Sigmoid colon (tissue), 7 donors: ENCODE results near the gene DDX20. TPM values are rescaled to one million over a fixed set of nuclear protein-coding genes. Genes with fewer than 3 reads are reported as not detected.

ENCODE experiments used
- DNase-seq: peaks from one replicate; pipeline ENCODE4 v3.0.0-alpha.2; 2019
- H3K27ac ChIP-seq, 4 donors: fragments of 200-600 bp; sonication (generic); one replicate each; pipeline ENCODE4 v1.5.1; 2016 to 2019; ENCODE audit warnings: mild to moderate bottlenecking in 1 of 4
- H3K27me3 ChIP-seq, 3 donors: fragments of 200-600 bp; sonication (generic); one replicate each; pipeline ENCODE4 v1.5.1; 2019; ENCODE audit warnings: mild to moderate bottlenecking in 1 of 3
- H3K36me3 ChIP-seq, 4 donors: fragments of 200-600 bp; sonication (generic); one replicate each; pipeline ENCODE4 v1.5.1; 2016 to 2019
- H3K4me1 ChIP-seq, 4 donors: fragments of 200-600 bp; sonication (generic); one replicate each; pipeline ENCODE4 v1.5.1; 2017 to 2019
- H3K4me3 ChIP-seq, 4 donors: fragments of 200-600 bp; sonication (generic); one replicate each; pipeline ENCODE4 v1.5.1; 2017 to 2019; ENCODE audit warnings: mild to moderate bottlenecking in 2 of 4, moderate library complexity in 1 of 4
- H3K9me3 ChIP-seq, 4 donors: fragments of 200-600 bp in 3 of 4; sonication (generic) in 3 of 4; one replicate each; pipeline versions ENCODE4 v1.5.1 to v1.6.1; 2013 to 2019
- CTCF ChIP-seq, 4 experiments: fragments of 450-650 bp in 3 of 4; fragments of 200-600 bp in 1 of 4; IDR thresholded peaks; one replicate each; pipeline ENCODE4 v1.5.1; 2016 to 2019; ENCODE audit warnings: antibody characterized with exemption in 4 of 4, mild to moderate bottlenecking in 3 of 4, moderate library complexity in 2 of 4
- EP300 ChIP-seq, 4 donors: sonication (generic); formaldehyde crosslinking; IDR thresholded peaks; one replicate each; pipeline ENCODE4 v1.6.1; 2017; ENCODE audit warnings: antibody characterized with exemption in 4 of 4
- POLR2A ChIP-seq, 2 donors: fragments of 450-650 bp; IDR thresholded peaks; one replicate each; pipeline ENCODE4 v1.6.1; 2016; ENCODE audit warnings: antibody characterized with exemption in 2 of 2, mild to moderate bottlenecking in 2 of 2, moderate library complexity in 2 of 2
- POLR2AphosphoS5 ChIP-seq, 4 donors: sonication (generic); formaldehyde crosslinking; IDR thresholded peaks; one replicate each; pipeline ENCODE4 v1.6.1; 2017; ENCODE audit warnings: antibody characterized with exemption in 4 of 4
- WGBS, 2 donors: extraction: QIAGEN DNeasy Blood & Tissue Kit; methylation state at CpG; one replicate each; pipeline ENCODE4 v1.1.7; 2013; 5-methylcytosine and 5-hydroxymethylcytosine counted together
- intact Hi-C: fragments of 100-400 bp; cut with DNase I; formaldehyde crosslinking; loops from one replicate; pipeline ENCODE4 v1.15.1; 2023
- polyA plus RNA-seq, 3 donors: library from polyadenylated mRNA; stranded (reverse); fragments of 200-250 nt; gene quantifications; one replicate each; pipeline ENCODE4 v1.2.3, GENCODE V29; 2013
- total RNA-seq, 4 donors: library from RNA; depleted of rRNA; stranded (reverse); fragments of >200 nt; gene quantifications; one replicate each; pipeline ENCODE4 v1.1.0, GENCODE V29; 2016
- donor health status: healthy with polysubstance abuse.
- donor health status: Bipolar disorder and iron deficiency.
- donor health status: healthy.

The DDX20 gene
- total and polyA plus RNA-seq, 7 donors: 2.3 to 30.9 (median 18.7) TPM

- intact Hi-C loops: no loop called here
- no peak for TF ChIP-seq EP300 (IDR thresholded peaks at IDR 0.05)
- TF ChIP-seq CTCF (IDR thresholded peaks at IDR 0.05): no peak
- no peak for TF ChIP-seq POLR2A (IDR thresholded peaks at IDR 0.05)
- no peak for TF ChIP-seq POLR2AphosphoS5 (IDR thresholded peaks at IDR 0.05)
- WGBS, 2 donors: 96% methylated on average over 2 of the region's 2 CpGs
- Histone ChIP-seq H3K4me3 (no peak overlapping the region), H3K27ac (no peak overlapping the region), H3K36me3 (peaks cover 14 to 86% (median 27%) of the 10 kb centered on the region in 4 donors), H3K27me3 (no peaks in the 10 kb centered on the region), H3K9me3 (no peaks in the 10 kb centered on the region), H3K4me1 (peaks cover 0 to 5% (median under 1%) of the 10 kb centered on the region in 4 donors)
- no peak for DNase-seq
These were observed 6.6 kb downstream of the DDX20 start for GRCh38 chr1:111762332-111762731.

- H3K27ac ChIP-seq: no peak overlapping the region
- no peaks in the 10 kb centered on the region for H3K27me3 ChIP-seq
These were observed 12.3 kb downstream of the DDX20 start for GRCh38 chr1:111768023-111768422.

GRCh38 chr1:111768625-111769024, 12.9 kb downstream of the DDX20 start:
- intact Hi-C loops: loop anchor here (1.0 to 2.0 kb wide), 2 partner anchors 287 to 546 kb away; no protein-coding TSS in a partner anchor
- H3K36me3 ChIP-seq: peaks cover 4 to 57% (median 10%) of the 10 kb centered on the region in 4 donors
- no peak for DNase-seq
- no peak overlapping the region for H3K4me3 ChIP-seq
- no peaks in the 10 kb centered on the region for H3K27me3 ChIP-seq
- H3K9me3 ChIP-seq: no peaks in the 10 kb centered on the region
- TF ChIP-seq POLR2AphosphoS5 (IDR thresholded peaks at IDR 0.05): no peak
- TF ChIP-seq POLR2A (IDR thresholded peaks at IDR 0.05): no peak
- H3K4me1 ChIP-seq: peaks cover 0 to 6% (median 0%) of the 10 kb centered on the region in 4 donors
- no peak overlapping the region for H3K27ac ChIP-seq

More at GRCh38 chr1:111768023-111768422, 12.3 kb downstream of the DDX20 start:
- no peak for TF ChIP-seq POLR2AphosphoS5 (IDR thresholded peaks at IDR 0.05)
- TF ChIP-seq EP300 (IDR thresholded peaks at IDR 0.05): no peak
- TF ChIP-seq CTCF (IDR thresholded peaks at IDR 0.05): no peak
- TF ChIP-seq POLR2A (IDR thresholded peaks at IDR 0.05): no peak
- Histone ChIP-seq H3K36me3 (peaks cover 6 to 63% (median 15%) of the 10 kb centered on the region in 4 donors), H3K9me3 (no peaks in the 10 kb centered on the region), H3K4me1 (peaks cover 0 to 6% (median 0%) of the 10 kb centered on the region in 4 donors), H3K4me3 (no peak overlapping the region)
- intact Hi-C loops: loop anchor here (2.0 kb wide), 1 partner anchor 545 kb away; no protein-coding TSS in a partner anchor
- no peak for DNase-seq

- Histone ChIP-seq H3K27ac (no peak overlapping the region), H3K27me3 (no peaks in the 10 kb centered on the region), H3K36me3 (peaks cover 4 to 54% (median 9%) of the 10 kb centered on the region in 4 donors), H3K9me3 (no peaks in the 10 kb centered on the region), H3K4me3 (no peak overlapping the region), H3K4me1 (peaks cover 0 to 6% (median 0%) of the 10 kb centered on the region in 4 donors)
- 39 to 44% methylated on average over 6 of the region's 6 CpGs for WGBS, 2 donors
- peak; percentile 79 to 83 (median 82) for TF ChIP-seq CTCF (IDR thresholded peaks at IDR 0.05)
- TF ChIP-seq POLR2A (IDR thresholded peaks at IDR 0.05): no peak
- TF ChIP-seq EP300 (IDR thresholded peaks at IDR 0.05): no peak
- TF ChIP-seq POLR2AphosphoS5 (IDR thresholded peaks at IDR 0.05): no peak
- intact Hi-C loops: loop anchor here (1.0 to 2.0 kb wide), 2 partner anchors 288 to 547 kb away; no protein-coding TSS in a partner anchor
- no peak for DNase-seq
These were observed 13.9 kb downstream of the DDX20 start for GRCh38 chr1:111769517-111770146.

- H3K27me3 ChIP-seq: no peaks in the 10 kb centered on the region
- H3K9me3 ChIP-seq: no peaks in the 10 kb centered on the region
- peak overlapping the region in 2 of 4 donors; percentile 2 to 12 for H3K27ac ChIP-seq
- peaks cover 0 to 6% (median 0%) of the 10 kb centered on the region in 4 donors for H3K4me1 ChIP-seq
- intact Hi-C loops: no loop called here
- no peak overlapping the region for H3K4me3 ChIP-seq
- DNase-seq: no peak
- WGBS, 2 donors: 90 to 91% methylated on average over 4 of the region's 4 CpGs
- TF ChIP-seq POLR2AphosphoS5 (IDR thresholded peaks at IDR 0.05) (peak in 1 of 4 donors; percentile 16), EP300 (IDR thresholded peaks at IDR 0.05) (no peak)
- H3K36me3 ChIP-seq: peaks cover 4 to 41% (median 5%) of the 10 kb centered on the region in 4 donors
These were observed 15.2 kb downstream of the DDX20 start for GRCh38 chr1:111770916-111771315.
